HL-60 (cell line): ENCODE data around the gene MTM1.

Source experiments
- GABPA ChIP-seq: IDR thresholded peaks from 2 replicates; pipeline ENCODE4 v1.6.1; 2012; ENCODE audit warnings: low read depth
- POLR2AphosphoS5 ChIP-seq: IDR thresholded peaks from 2 replicates; pipeline ENCODE4 v1.6.1; 2012; ENCODE audit warnings: low read depth
- TF ChIP-seq, protein P1 (sequence below): IDR thresholded peaks from one replicate; pipeline ENCODE4 v1.5.1; 2011; ENCODE audit warnings: low read length, control low read depth, inconsistent platforms; ENCODE audit not compliant: insufficient read depth
- TF ChIP-seq, protein P2 (sequence below): IDR thresholded peaks from 2 replicates; pipeline ENCODE4 v1.6.1; 2012; ENCODE audit warnings: low read depth; ENCODE audit not compliant: insufficient replicate concordance

DNA sequence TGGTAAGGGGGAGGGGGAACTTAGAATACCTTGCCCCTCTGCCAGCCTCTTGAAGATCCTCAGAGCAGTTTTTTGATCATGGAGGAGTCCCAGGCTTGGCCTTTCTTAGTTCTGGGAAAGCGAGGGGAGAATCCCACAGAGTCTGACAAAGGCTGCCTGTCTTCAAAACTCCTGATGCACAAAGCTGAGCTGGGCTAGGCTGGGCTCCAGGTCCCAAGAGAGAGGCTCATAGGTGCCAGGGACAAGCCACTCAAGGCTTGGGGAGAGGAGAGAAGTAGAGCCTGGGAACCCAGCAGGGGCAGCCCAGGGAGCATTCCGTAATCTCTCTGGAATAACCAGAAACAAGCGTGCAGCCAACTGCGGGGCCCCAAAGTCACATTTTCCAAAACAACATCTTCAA, 37.0 kb upstream of the MTM1 start:
- TF ChIP-seq, protein P1, sequence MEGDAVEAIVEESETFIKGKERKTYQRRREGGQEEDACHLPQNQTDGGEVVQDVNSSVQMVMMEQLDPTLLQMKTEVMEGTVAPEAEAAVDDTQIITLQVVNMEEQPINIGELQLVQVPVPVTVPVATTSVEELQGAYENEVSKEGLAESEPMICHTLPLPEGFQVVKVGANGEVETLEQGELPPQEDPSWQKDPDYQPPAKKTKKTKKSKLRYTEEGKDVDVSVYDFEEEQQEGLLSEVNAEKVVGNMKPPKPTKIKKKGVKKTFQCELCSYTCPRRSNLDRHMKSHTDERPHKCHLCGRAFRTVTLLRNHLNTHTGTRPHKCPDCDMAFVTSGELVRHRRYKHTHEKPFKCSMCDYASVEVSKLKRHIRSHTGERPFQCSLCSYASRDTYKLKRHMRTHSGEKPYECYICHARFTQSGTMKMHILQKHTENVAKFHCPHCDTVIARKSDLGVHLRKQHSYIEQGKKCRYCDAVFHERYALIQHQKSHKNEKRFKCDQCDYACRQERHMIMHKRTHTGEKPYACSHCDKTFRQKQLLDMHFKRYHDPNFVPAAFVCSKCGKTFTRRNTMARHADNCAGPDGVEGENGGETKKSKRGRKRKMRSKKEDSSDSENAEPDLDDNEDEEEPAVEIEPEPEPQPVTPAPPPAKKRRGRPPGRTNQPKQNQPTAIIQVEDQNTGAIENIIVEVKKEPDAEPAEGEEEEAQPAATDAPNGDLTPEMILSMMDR, result no peak
- TF ChIP-seq POLR2AphosphoS5 (no peak), GABPA (no peak)
- TF ChIP-seq, protein P2, sequence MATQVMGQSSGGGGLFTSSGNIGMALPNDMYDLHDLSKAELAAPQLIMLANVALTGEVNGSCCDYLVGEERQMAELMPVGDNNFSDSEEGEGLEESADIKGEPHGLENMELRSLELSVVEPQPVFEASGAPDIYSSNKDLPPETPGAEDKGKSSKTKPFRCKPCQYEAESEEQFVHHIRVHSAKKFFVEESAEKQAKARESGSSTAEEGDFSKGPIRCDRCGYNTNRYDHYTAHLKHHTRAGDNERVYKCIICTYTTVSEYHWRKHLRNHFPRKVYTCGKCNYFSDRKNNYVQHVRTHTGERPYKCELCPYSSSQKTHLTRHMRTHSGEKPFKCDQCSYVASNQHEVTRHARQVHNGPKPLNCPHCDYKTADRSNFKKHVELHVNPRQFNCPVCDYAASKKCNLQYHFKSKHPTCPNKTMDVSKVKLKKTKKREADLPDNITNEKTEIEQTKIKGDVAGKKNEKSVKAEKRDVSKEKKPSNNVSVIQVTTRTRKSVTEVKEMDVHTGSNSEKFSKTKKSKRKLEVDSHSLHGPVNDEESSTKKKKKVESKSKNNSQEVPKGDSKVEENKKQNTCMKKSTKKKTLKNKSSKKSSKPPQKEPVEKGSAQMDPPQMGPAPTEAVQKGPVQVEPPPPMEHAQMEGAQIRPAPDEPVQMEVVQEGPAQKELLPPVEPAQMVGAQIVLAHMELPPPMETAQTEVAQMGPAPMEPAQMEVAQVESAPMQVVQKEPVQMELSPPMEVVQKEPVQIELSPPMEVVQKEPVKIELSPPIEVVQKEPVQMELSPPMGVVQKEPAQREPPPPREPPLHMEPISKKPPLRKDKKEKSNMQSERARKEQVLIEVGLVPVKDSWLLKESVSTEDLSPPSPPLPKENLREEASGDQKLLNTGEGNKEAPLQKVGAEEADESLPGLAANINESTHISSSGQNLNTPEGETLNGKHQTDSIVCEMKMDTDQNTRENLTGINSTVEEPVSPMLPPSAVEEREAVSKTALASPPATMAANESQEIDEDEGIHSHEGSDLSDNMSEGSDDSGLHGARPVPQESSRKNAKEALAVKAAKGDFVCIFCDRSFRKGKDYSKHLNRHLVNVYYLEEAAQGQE, result no peak
